Spleen (tissue), 11 donors: ENCODE results near the gene CDC23. TPM values are rescaled to one million over a fixed set of nuclear protein-coding genes. Genes with fewer than 3 reads are reported as not detected.

Source experiments
- DNase-seq: peaks from one replicate; pipeline ENCODE4 v3.0.0-alpha.2; 2020
- H3K27ac ChIP-seq, 8 donors: fragments of 200-600 bp; sonication (generic) in 7 of 8; 1 replicate in 4 of 8; 2 replicates in 4 of 8; pipeline versions ENCODE4 v1.5.0 to v1.8.0; 2016 to 2021; ENCODE audit warnings: inconsistent platforms in 4 of 8, mild to moderate bottlenecking in 4 of 8, moderate library complexity in 1 of 8
- H3K27me3 ChIP-seq, 7 donors: fragments of 200-600 bp; sonication (generic) in 6 of 7; replicated peaks in 1 of 7; 1 replicate in 4 of 7; 2 replicates in 3 of 7; pipeline versions ENCODE4 v1.5.0 to v1.8.0; 2016 to 2021; ENCODE audit warnings: inconsistent platforms in 3 of 7, mild to moderate bottlenecking in 1 of 7
- H3K36me3 ChIP-seq, 6 donors: fragments of 200-600 bp; sonication (generic) in 5 of 6; 1 replicate in 4 of 6; 2 replicates in 2 of 6; pipeline versions ENCODE4 v1.5.0 to v1.8.0; 2016 to 2021; ENCODE audit warnings: inconsistent platforms in 2 of 6
- H3K4me1 ChIP-seq, 6 donors: fragments of 200-600 bp; sonication (generic) in 5 of 6; 1 replicate in 3 of 6; 2 replicates in 3 of 6; pipeline versions ENCODE4 v1.5.0 to v1.8.0; 2016 to 2021; ENCODE audit warnings: inconsistent platforms in 3 of 6
- H3K4me3 ChIP-seq, 8 donors: fragments of 200-600 bp; sonication (generic) in 7 of 8; 1 replicate in 4 of 8; 2 replicates in 4 of 8; pipeline versions ENCODE4 v1.5.0 to v1.8.0; 2016 to 2021; ENCODE audit warnings: inconsistent platforms in 4 of 8, mild to moderate bottlenecking in 4 of 8, moderate library complexity in 2 of 8
- H3K9me3 ChIP-seq, 8 donors: fragments of 200-600 bp; sonication (generic) in 7 of 8; 1 replicate in 4 of 8; 2 replicates in 4 of 8; pipeline versions ENCODE4 v1.5.0 to v1.8.0; 2016 to 2021; ENCODE audit warnings: inconsistent platforms in 4 of 8
- POLR2A ChIP-seq, 3 donors: fragments of 450-650 bp; IDR thresholded peaks; one replicate each; pipeline ENCODE4 v1.5.1; 2017; ENCODE audit warnings: antibody characterized with exemption in 3 of 3, mild to moderate bottlenecking in 1 of 3
- POLR2AphosphoS5 ChIP-seq, 3 donors: sonication (generic); formaldehyde crosslinking; IDR thresholded peaks; one replicate each; pipeline ENCODE4 v1.5.1; 2017; ENCODE audit warnings: antibody characterized with exemption in 3 of 3
- WGBS, 5 donors: extraction: QIAGEN DNeasy Blood & Tissue Kit in 3 of 5; methylation state at CpG; one replicate each; pipeline versions ENCODE4 v1.1.5 to v1.1.7; 2013 to 2018; 5-methylcytosine and 5-hydroxymethylcytosine counted together
- intact Hi-C: fragments of 100-400 bp; cut with DNase I; formaldehyde crosslinking; loops from one replicate; pipeline ENCODE4 v1.15.0; 2023; ENCODE audit warnings: low total_unique reads
- polyA plus RNA-seq, 3 donors: library from polyadenylated mRNA; stranded (reverse); fragments of 200-250 nt; gene quantifications; one replicate each; pipeline ENCODE4 v1.2.1, GENCODE V29; 2013
- total RNA-seq, 7 donors: library from RNA; depleted of rRNA in 3 of 7; stranded (reverse); fragments of >200 nt in 3 of 7; fragmentation: NEBNext Ultra II Directional in 4 of 7; extraction: Animal tissue kit (Norgen Biotek cat#: 25700) in 4 of 7; gene quantifications; one replicate each; pipeline versions ENCODE4 v1.1.0 to v1.2.1, GENCODE V29; 2016 to 2021
- TF ChIP-seq, protein P1 (sequence below), 11 experiments: fragments of 200-600 bp in 7 of 11; fragments of 450-650 bp in 4 of 11; sonication (generic) in 4 of 11; IDR thresholded peaks in 8 of 11; conservative IDR thresholded peaks in 3 of 11; 1 replicate in 7 of 11; 2 replicates in 4 of 11; pipeline versions ENCODE4 v1.4.0 to v1.8.0; 2016 to 2021; ENCODE audit warnings: antibody characterized with exemption in 11 of 11, inconsistent platforms in 4 of 11, mild to moderate bottlenecking in 1 of 11
- donor health status: healthy with polysubstance abuse.
- donor health status: DM: no; HTN: no; CAD: no; lungs with moderate emphysema.
- donor health status: DM: no; HTN: no; CAD: no.
- donor health status: Bipolar disorder and iron deficiency.
- donor health status: healthy.
- donor health status: DM: no; HTN: no; CAD: no.
- donor health status: DM: yes; HTN: yes; CAD: no.

CDC23 gene
- total and polyA plus RNA-seq, 10 donors, result 8.7 to 28.6 (median 23.0) TPM

DNA sequence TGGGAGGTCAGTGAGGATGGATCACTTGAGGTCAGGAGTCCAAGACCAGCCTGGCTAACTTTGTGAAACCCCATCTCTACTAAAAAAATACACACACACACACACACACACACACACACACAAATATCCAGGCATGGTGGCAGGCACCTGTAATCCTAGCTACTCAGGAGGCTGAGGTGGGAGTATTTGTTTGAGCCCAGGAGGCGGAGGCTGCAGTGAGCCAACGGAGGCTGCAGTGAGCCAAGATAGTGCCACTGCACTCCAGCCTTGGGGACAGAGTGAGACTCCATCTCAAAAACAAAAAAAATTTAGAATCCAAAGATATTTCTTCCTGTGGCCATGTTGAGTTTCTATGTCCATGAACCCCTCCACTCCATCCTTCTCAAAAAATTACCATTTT, 21.5 kb upstream of the CDC23 start:
- Histone ChIP-seq H3K4me1 (no peaks in the 10 kb centered on the region), H3K27ac (no peak overlapping the region), H3K4me3 (no peak overlapping the region), H3K9me3 (no peaks in the 10 kb centered on the region), H3K36me3 (no peaks in the 10 kb centered on the region), H3K27me3 (peaks cover 0 to 59% (median 0%) of the 10 kb centered on the region in 7 donors)
- intact Hi-C loops, result no loop called here
- WGBS, 5 donors, result 75 to 92% (median 87%) methylated on average over 2 of the region's 2 CpGs
- no peak for DNase-seq
- TF ChIP-seq POLR2AphosphoS5 (IDR thresholded peaks at IDR 0.05), result no peak
- TF ChIP-seq POLR2A (IDR thresholded peaks at IDR 0.05), result no peak
- TF ChIP-seq, protein P1, sequence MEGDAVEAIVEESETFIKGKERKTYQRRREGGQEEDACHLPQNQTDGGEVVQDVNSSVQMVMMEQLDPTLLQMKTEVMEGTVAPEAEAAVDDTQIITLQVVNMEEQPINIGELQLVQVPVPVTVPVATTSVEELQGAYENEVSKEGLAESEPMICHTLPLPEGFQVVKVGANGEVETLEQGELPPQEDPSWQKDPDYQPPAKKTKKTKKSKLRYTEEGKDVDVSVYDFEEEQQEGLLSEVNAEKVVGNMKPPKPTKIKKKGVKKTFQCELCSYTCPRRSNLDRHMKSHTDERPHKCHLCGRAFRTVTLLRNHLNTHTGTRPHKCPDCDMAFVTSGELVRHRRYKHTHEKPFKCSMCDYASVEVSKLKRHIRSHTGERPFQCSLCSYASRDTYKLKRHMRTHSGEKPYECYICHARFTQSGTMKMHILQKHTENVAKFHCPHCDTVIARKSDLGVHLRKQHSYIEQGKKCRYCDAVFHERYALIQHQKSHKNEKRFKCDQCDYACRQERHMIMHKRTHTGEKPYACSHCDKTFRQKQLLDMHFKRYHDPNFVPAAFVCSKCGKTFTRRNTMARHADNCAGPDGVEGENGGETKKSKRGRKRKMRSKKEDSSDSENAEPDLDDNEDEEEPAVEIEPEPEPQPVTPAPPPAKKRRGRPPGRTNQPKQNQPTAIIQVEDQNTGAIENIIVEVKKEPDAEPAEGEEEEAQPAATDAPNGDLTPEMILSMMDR (IDR thresholded peaks at IDR 0.05 in 8 of 11, conservative IDR thresholded peaks at IDR 0.05 in 3 of 11), result no peak

DNA sequence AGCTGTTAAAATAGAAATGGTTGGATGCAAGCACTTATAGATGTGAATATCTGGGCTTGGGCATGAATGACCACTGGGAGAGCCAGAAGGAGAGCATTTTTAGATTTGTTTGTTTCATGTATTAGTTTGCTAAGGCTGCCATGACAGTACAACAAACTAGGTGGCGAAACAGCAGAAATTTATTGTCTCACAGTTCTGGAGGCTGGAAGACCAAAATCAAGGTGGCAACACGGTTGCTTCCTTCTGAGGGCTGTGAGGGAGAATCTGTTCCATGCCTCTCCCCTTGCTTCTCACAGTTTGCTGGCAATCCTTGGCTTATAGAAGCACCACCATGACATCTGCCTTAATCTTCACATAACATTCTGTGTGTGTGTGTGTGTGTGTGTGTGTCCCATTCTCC, 20.2 kb upstream of the CDC23 start:
- Histone ChIP-seq H3K9me3 (no peaks in the 10 kb centered on the region), H3K27ac (no peak overlapping the region), H3K4me3 (no peak overlapping the region), H3K4me1 (no peaks in the 10 kb centered on the region), H3K36me3 (no peaks in the 10 kb centered on the region), H3K27me3 (peaks cover 0 to 45% (median 0%) of the 10 kb centered on the region in 7 donors)
- no peak for DNase-seq
- intact Hi-C loops, result no loop called here
- 73 to 85% (median 76%) methylated on average over 2 of the region's 2 CpGs for WGBS, 5 donors
- TF ChIP-seq, protein P1 (IDR thresholded peaks at IDR 0.05 in 8 of 11, conservative IDR thresholded peaks at IDR 0.05 in 3 of 11), result no peak

DNA sequence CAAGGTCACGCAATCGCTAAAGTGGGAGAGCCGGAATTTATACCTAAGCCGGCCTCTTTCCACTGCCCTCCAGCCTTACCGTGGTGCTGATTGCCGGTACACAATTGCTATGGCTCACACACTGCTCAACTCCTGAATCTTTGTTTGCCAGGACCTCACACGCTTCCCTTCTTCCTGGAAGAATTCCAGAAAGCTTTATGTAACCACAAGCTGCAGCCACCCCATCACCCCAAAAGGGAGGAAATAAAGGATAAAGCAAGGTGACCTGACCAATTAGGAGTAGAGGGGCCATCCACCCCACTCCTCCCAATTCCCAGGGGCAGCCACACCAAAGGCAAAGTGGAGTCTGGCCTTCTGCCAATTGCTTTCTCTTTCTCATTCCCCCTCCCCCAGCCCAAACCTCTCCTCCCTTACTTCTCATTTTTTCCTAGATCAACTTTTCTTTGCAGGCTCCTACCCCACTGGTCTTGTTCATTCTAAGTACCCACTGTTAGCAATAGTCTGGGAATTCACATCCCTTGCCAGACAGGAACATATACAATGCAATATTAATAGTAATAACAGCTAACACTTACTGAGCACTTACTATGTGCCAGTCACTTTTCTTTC, 18.0 kb upstream of the CDC23 start:
- H3K4me1 ChIP-seq, result no peaks in the 10 kb centered on the region
- DNase-seq, result peak; percentile 12
- H3K4me3 ChIP-seq, result no peak overlapping the region
- intact Hi-C loops, result no loop called here
- no peak for TF ChIP-seq POLR2A (IDR thresholded peaks at IDR 0.05)
- H3K9me3 ChIP-seq, result peaks cover 0 to 11% (median 2%) of the 10 kb centered on the region in 8 donors
- no peak overlapping the region for H3K27ac ChIP-seq
- peaks cover 0 to 30% (median 0%) of the 10 kb centered on the region in 7 donors for H3K27me3 ChIP-seq
- no peaks in the 10 kb centered on the region for H3K36me3 ChIP-seq
- 70 to 81% (median 73%) methylated on average over 7 of the region's 7 CpGs for WGBS, 5 donors

DNA sequence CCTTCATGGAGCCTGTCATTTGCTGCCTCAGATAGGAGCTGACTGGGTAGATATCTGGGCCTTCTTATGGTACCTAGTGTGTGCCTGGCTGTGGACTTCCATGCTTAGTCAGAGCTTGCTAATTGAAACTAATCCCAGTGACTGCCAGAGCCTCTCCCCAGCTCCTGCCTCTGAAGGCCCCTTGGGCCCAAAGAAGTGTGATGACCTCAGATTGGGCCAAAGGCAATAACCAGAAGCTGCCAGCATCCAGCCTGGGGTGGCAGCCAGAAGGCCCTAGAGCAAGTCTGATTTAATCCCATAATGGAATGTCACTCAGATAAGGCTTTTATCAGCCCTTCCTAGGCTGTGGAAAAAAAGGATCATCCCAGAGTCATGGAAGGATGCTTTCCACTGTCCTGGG, 17.1 kb upstream of the CDC23 start:
- no peaks in the 10 kb centered on the region for H3K4me1 ChIP-seq
- peak; percentile 16 for DNase-seq
- no peak overlapping the region for H3K4me3 ChIP-seq
- peaks cover 0 to 24% (median 0%) of the 10 kb centered on the region in 7 donors for H3K27me3 ChIP-seq
- peaks cover 0 to 17% (median 4%) of the 10 kb centered on the region in 8 donors for H3K9me3 ChIP-seq
- intact Hi-C loops, result no loop called here
- no peaks in the 10 kb centered on the region for H3K36me3 ChIP-seq
- TF ChIP-seq, protein P1 (IDR thresholded peaks at IDR 0.05 in 8 of 11, conservative IDR thresholded peaks at IDR 0.05 in 3 of 11), result no peak
- TF ChIP-seq POLR2AphosphoS5 (IDR thresholded peaks at IDR 0.05) (no peak), POLR2A (IDR thresholded peaks at IDR 0.05) (no peak)
- no peak overlapping the region for H3K27ac ChIP-seq

DNA sequence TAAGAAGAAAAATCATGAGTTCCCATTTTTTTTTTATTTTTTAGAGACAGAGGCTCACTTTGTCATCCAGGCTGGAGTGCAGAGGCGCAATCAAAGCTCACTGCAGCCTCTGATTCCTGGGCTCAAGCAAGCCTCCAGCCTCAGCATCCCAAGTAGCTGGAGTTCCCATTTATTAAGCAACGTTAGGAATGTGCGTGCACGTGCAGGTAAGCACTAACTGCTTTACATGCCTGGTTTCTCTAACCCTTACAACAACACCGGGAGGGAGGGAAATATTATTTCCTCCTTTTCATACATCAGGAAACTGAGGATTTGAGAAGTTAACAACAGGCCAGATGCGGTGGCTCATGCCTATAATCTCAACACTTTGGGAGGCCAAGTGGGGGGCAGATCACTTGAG, 16.3 kb upstream of the CDC23 start:
- DNase-seq, result peak; percentile 5
- intact Hi-C loops, result no loop called here
- TF ChIP-seq POLR2AphosphoS5 (IDR thresholded peaks at IDR 0.05), result no peak
- TF ChIP-seq POLR2A (IDR thresholded peaks at IDR 0.05), result no peak
- TF ChIP-seq, protein P1 (IDR thresholded peaks at IDR 0.05 in 8 of 11, conservative IDR thresholded peaks at IDR 0.05 in 3 of 11), result no peak
- Histone ChIP-seq H3K4me1 (no peaks in the 10 kb centered on the region), H3K27me3 (peaks cover 0 to 24% (median 0%) of the 10 kb centered on the region in 7 donors), H3K4me3 (no peak overlapping the region), H3K27ac (no peak overlapping the region), H3K36me3 (no peaks in the 10 kb centered on the region), H3K9me3 (peaks cover 0 to 17% (median 4%) of the 10 kb centered on the region in 8 donors)
- 51 to 67% (median 54%) methylated on average over 6 of the region's 6 CpGs for WGBS, 5 donors
